Large intestine (tissue), 3 donors: Measurements from ENCODE around the gene PRR13. TPM values are rescaled to one million over a fixed set of nuclear protein-coding genes. Genes with fewer than 3 reads are reported as not detected.

ENCODE experiments used
- DNase-seq, 2 donors: peaks; one replicate each; pipeline versions ENCODE4 v3.0.0 to v3.0.0-alpha.2; 2013
- H3K27ac ChIP-seq: one replicate; pipeline ENCODE4 v1.5.1; 2013; ENCODE audit warnings: low read length
- H3K27me3 ChIP-seq: 2 replicates; pipeline ENCODE4 v1.6.1; 2013; ENCODE audit warnings: low read length; ENCODE audit not compliant: control insufficient read depth, insufficient read depth
- H3K36me3 ChIP-seq: 2 replicates; pipeline ENCODE4 v1.6.1; 2013; ENCODE audit warnings: low read length; ENCODE audit not compliant: control insufficient read depth, insufficient read depth
- H3K4me1 ChIP-seq: one replicate; pipeline ENCODE4 v1.6.1; 2013; ENCODE audit warnings: low read length; ENCODE audit not compliant: control insufficient read depth, insufficient read depth
- H3K4me3 ChIP-seq: one replicate; pipeline ENCODE4 v1.5.1; 2013; ENCODE audit warnings: low read length
- H3K9me3 ChIP-seq: one replicate; pipeline ENCODE4 v1.6.1; 2013; ENCODE audit warnings: mild to moderate bottlenecking, low read depth, low read length, moderate library complexity; ENCODE audit not compliant: control insufficient read depth
- WGBS: methylation state at CpG from one replicate; pipeline ENCODE4 v1.1.5; 2013; ENCODE audit warnings: low lambda C conversion rate; ENCODE audit not compliant: insufficient coverage; 5-methylcytosine and 5-hydroxymethylcytosine counted together
- polyA plus RNA-seq: library from polyadenylated mRNA; unstranded; fragments of 120-200 nt; gene quantifications from one replicate; pipeline ENCODE4 v1.2.1, GENCODE V29; 2013

PRR13 gene
- polyA plus RNA-seq, 1 donor, result 409 TPM

DNA sequence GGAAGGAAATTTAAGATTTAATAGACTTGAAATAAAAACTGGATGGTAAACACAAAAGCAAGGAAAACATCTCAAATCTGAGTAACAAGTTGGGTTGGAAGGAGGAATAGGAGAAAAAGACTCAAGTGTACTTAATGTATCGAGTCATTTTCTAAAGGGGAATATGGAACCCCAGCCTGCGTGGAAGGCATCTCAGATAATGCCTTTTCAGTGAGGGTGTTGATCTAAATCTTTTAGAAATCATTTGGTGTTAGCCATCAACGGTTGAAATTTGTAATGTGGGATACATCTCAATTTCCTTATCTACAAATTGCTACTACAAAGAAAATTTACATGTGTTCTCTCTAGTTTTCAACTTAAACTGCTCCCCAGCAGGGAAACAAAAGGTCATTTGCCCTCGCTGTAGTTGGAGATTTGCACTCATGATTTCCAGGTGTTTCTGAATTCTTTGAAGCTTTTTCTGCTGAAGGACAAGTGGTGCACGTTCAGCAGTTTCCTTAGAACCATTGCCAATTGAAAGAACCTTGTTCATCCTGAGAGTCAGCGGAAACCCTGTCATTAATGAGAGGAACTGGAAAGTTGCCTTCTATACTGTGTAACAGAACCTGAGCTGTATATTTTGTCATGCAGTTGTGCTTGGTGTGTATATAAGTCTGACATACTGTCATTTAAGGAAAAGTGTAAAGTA is 12.6 kb downstream of the PRR13 start:
- Histone ChIP-seq H3K27me3 (no peaks in the 10 kb centered on the region), H3K27ac (no peak overlapping the region), H3K4me3 (peak overlapping the region; percentile 82), H3K9me3 (no peaks in the 10 kb centered on the region), H3K36me3 (peaks cover 50% of the 10 kb centered on the region), H3K4me1 (peaks cover 7% of the 10 kb centered on the region)
- 0% methylated on average over 2 of the region's 6 CpGs for WGBS
- DNase-seq, result no peak

DNA sequence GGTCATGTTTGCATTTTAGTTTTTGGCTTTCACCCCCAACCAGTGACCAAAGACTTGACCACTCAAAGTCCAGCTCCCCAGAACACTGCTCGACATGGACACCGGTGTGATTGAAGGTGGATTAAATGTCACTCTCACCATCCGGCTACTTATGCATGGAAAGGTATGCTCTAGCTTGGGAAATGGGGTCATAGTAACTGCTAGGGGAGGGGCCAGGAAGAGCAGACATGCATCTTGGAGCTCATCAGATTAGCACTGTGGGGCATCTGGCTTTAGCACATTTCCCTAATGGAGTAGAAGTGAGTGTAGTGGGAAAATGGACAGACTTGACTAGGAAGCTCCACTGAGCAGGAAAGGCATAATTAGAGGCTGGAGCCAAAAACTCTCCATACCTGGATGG is 13.2 kb downstream of the PRR13 start:
- DNase-seq, result no peak
- Histone ChIP-seq H3K36me3 (peaks cover 54% of the 10 kb centered on the region), H3K4me3 (no peak overlapping the region), H3K27ac (no peak overlapping the region), H3K27me3 (no peaks in the 10 kb centered on the region), H3K9me3 (no peaks in the 10 kb centered on the region), H3K4me1 (peaks cover 7% of the 10 kb centered on the region)
- no CpG with 5 or more reads among the region's 3 CpGs for WGBS

DNA sequence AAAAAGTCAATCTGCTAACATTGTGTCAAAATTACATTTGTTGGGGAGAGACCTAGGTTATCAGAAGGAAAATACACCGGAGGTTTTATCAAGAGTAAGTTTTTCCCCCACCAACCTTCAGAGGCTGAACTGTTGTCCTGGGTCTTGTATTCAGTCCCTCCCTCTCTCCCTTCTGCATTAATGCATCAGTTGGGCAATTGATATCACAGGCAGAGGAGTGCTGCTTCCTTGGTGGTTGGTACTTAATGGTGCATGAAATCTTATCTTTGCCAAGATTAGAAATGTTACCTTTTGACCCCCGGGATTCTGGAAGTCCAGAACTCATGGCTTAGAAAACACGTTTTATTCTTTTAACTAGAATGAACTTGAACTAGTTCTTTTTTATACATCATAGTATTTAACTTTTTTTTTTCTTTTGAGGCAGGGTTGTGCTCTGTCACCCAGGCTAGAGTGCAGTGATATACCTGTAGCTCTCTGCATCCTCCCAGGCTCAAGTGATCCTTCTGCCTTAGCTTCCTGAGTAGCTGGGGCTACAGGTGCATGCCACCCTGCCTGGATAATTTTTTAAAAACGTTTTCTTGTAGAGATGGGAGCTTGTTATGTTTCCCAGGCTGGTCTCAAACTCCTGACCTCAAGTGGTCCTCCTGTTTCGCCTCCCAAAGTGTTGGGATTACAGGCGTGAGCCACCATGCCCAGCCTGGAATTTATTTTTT is 15.3 kb downstream of the PRR13 start:
- 61% methylated on average over 3 of the region's 6 CpGs for WGBS
- Histone ChIP-seq H3K27me3 (no peaks in the 10 kb centered on the region), H3K36me3 (peaks cover 74% of the 10 kb centered on the region), H3K9me3 (no peaks in the 10 kb centered on the region), H3K27ac (no peak overlapping the region), H3K4me3 (no peak overlapping the region), H3K4me1 (peaks cover 7% of the 10 kb centered on the region)
- DNase-seq, result no peak

DNA sequence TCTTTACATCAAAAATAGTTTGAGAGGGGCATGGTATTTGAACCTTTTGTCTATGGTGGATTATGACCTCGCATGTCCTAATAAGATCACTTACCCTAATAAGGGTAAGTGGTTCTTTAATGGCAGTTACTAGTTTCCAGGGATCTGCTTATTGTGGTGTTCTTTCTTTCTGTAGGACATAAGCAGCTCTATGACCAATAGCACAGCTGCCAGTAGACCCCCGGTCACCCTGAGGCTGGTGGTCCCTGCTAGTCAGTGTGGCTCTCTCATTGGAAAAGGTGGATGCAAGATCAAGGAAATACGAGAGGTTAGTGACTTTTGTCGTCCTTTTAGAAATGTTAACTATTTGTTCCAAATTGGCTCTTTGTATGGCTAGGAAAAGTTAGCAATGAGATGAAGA is 17.6 kb downstream of the PRR13 start:
- Histone ChIP-seq H3K27me3 (no peaks in the 10 kb centered on the region), H3K9me3 (no peaks in the 10 kb centered on the region), H3K4me3 (no peak overlapping the region), H3K4me1 (peaks cover 4% of the 10 kb centered on the region), H3K36me3 (peaks cover 95% of the 10 kb centered on the region), H3K27ac (no peak overlapping the region)
- no peak for DNase-seq
- WGBS, result no CpG with 5 or more reads among the region's 4 CpGs

DNA sequence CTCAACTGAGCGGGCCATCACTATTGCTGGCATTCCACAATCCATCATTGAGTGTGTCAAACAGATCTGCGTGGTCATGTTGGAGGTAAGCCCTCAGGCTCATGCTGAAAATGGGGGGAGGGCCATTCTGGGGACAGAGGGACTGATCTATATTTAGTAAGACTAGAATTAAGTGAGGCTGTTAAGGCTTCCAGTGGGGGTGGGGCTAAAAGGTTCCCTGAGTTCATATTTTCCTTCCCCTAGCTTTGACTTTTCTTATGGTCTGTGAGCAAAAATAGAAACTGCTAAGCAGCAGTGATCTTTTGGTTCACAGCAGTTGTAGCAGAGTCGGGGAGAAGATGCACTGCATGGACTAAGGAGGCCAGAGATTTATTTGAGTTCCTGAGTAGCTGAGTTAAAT is 19.5 kb downstream of the PRR13 start:
- Histone ChIP-seq H3K4me3 (no peak overlapping the region), H3K27ac (no peak overlapping the region), H3K27me3 (no peaks in the 10 kb centered on the region), H3K36me3 (peaks cover 96% of the 10 kb centered on the region), H3K4me1 (no peaks in the 10 kb centered on the region), H3K9me3 (no peaks in the 10 kb centered on the region)
- no peak for DNase-seq
- no CpG with 5 or more reads among the region's 3 CpGs for WGBS

DNA sequence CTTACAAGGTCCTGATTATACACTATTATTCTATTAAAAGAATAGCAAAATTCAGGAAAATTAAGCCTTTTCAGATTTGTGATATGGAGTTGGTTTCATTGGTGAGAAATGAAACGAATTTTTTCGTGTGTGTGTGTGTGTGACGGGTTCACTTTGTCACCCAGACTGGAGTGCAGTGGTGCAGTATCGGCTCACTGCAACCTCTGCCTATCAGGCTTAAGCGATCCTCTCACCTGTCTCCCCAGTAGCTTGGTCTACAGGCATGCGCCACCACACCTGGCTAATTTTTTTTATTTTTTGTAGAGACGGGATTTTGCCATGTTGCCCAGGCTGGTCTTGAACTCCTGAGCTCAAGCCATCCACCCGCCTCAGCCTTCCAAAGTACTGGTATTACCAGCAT is 20.1 kb downstream of the PRR13 start:
- Histone ChIP-seq H3K36me3 (peaks cover 96% of the 10 kb centered on the region), H3K4me1 (no peaks in the 10 kb centered on the region), H3K27ac (no peak overlapping the region)

DNA sequence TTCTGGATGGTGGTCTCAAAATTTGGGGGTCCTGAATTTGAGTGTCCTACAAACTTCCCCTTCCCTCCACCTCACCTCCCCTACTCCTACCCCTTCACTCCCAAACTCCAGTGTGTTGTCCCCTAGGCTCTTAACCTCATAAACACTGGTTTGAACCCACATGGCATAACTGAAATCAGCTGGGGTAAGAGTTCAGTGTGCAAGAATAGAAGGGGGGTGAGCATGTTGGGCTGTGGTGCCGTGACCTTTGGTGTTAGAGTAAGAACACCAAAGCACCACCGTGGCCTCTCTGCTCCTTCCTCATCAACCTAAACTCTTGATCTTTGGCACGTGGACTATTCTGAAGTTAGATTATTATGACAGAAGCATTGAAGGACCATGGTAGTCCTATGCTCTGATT is 21.4 kb downstream of the PRR13 start:
- Histone ChIP-seq H3K4me1 (no peaks in the 10 kb centered on the region), H3K27me3 (no peaks in the 10 kb centered on the region), H3K4me3 (no peak overlapping the region), H3K9me3 (no peaks in the 10 kb centered on the region), H3K36me3 (peaks cover 96% of the 10 kb centered on the region), H3K27ac (no peak overlapping the region)
- no CpG with 5 or more reads among the region's 3 CpGs for WGBS
- no peak for DNase-seq

More for the DNA sequence above, 20.1 kb downstream of the PRR13 start:
- H3K27me3 ChIP-seq, result no peaks in the 10 kb centered on the region
- no peak overlapping the region for H3K4me3 ChIP-seq
- H3K9me3 ChIP-seq, result no peaks in the 10 kb centered on the region
- no CpG with 5 or more reads among the region's 8 CpGs for WGBS
- DNase-seq, result no peak

DNA sequence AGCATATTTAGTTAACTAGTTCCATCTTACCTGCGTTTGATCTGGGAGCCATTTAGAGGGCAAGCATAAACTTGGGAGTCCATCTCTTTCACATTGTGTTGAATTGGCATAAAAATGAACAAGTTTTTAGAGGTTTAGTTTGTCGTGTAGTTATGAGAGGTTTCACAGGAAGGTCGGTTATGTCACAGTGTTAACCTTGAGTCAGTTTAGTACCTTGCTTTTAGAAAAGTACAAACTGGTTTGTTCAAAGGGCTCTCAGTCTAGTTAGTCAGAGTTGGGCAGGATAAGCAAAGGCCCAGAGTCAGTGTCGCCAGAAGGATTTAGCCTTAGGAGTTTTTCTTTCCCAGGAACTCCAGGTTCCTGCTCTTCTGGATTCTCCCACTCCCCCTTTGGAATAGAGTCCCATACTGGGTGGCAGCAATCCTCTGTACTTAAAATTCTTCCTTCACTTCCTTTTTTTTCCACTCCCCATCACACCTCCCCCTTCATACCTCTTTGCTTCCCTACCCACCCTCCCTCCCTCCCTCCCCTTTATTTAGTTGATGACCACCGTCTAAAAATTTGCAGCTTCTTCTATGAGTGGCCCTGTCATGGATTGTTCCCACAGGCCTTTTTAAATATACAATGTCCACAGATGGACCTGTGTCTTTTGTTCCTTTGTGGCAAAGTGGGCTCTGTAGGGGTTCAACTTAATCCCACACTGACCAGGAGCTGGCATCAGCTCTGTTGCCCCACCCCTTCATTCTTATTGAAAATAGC is 22.4 kb downstream of the PRR13 start:
- no peaks in the 10 kb centered on the region for H3K4me1 ChIP-seq
- H3K27ac ChIP-seq, result no peak overlapping the region
- H3K9me3 ChIP-seq, result no peaks in the 10 kb centered on the region
- no peak for DNase-seq
- no peaks in the 10 kb centered on the region for H3K27me3 ChIP-seq
- 90% methylated on average over 2 of the region's 5 CpGs for WGBS
- H3K36me3 ChIP-seq, result peaks cover 96% of the 10 kb centered on the region
- no peak overlapping the region for H3K4me3 ChIP-seq

DNA sequence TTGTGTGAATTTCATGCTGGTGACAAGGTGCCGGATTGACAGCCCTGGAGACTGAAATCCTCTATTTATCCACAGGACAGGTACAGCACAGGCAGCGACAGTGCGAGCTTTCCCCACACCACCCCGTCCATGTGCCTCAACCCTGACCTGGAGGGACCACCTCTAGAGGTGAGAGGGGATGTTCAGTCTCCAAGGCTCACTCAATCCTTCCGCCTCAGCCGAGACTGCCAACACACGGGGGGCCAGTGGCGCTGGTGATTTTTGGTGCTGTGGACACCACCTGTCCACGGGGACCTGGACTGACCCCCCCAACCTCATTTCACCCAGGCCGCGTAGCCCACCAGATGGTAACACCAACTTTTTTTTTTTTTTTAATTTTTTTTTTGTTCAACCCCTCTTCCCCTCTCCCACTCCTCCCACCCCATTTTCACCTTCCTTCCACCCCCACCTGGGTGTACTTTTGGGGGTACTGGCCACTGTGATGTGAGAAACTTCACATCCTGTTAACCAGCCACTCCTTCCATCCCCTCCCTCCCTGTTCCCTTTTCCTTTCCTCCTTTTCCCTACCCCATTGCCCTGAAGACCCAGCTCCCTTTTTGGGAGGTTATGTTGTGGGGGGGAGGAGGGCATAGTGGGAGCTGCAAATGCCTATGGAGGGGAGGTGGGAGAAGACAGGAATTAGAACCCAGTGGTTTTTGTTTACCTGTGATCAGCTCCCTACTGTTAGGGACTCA is 23.3 kb downstream of the PRR13 start:
- Histone ChIP-seq H3K4me3 (no peak overlapping the region), H3K9me3 (no peaks in the 10 kb centered on the region), H3K36me3 (peaks cover 96% of the 10 kb centered on the region), H3K4me1 (no peaks in the 10 kb centered on the region), H3K27me3 (no peaks in the 10 kb centered on the region), H3K27ac (no peak overlapping the region)
- no peak for DNase-seq
- 75% methylated on average over 3 of the region's 11 CpGs for WGBS

DNA sequence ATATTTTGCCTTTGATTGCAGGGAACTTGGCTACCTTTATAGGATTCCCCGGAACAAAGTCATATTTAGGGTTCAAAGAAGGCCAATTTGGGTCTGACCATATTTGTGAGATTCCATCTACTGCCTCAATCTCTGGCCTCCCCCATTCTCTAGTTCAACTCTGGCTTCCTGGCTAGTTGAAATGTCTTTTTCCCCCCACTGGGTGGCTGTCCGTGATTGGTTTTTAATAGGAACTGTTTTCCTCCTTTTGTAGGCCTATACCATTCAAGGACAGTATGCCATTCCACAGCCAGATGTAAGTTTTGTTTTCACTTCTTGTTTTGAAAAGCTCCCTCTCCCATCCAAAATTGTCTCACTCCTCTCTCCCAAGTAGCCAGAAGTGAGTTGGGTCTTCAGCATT is 24.1 kb downstream of the PRR13 start:
- Histone ChIP-seq H3K9me3 (no peaks in the 10 kb centered on the region), H3K27ac (no peak overlapping the region), H3K27me3 (no peaks in the 10 kb centered on the region), H3K4me3 (no peak overlapping the region), H3K36me3 (peaks cover 96% of the 10 kb centered on the region), H3K4me1 (no peaks in the 10 kb centered on the region)
- DNase-seq, result no peak
- WGBS, result no CpG with 5 or more reads among the region's 2 CpGs
